NB4 (cell line): ENCODE measurements around the gene NME4.

Experiments used
- MAX ChIP-seq: IDR thresholded peaks from 2 replicates; pipeline ENCODE4 v1.6.1; 2011; ENCODE audit warnings: low read depth, low read length
- MYC ChIP-seq: IDR thresholded peaks from 2 replicates; pipeline ENCODE4 v1.6.1; 2011; ENCODE audit warnings: low read depth, low read length
- POLR2A ChIP-seq: IDR thresholded peaks from 2 replicates; pipeline ENCODE4 v1.6.1; 2011; ENCODE audit warnings: mild to moderate bottlenecking; ENCODE audit not compliant: insufficient read length; ENCODE audit errors: extremely low read depth
- TF ChIP-seq, protein P1 (sequence below): IDR thresholded peaks from one replicate; pipeline ENCODE4 v1.5.1; 2012; ENCODE audit warnings: low read depth, low read length

- TF ChIP-seq POLR2A (no peak), MAX (no peak), MYC (no peak)
- TF ChIP-seq, protein P1, sequence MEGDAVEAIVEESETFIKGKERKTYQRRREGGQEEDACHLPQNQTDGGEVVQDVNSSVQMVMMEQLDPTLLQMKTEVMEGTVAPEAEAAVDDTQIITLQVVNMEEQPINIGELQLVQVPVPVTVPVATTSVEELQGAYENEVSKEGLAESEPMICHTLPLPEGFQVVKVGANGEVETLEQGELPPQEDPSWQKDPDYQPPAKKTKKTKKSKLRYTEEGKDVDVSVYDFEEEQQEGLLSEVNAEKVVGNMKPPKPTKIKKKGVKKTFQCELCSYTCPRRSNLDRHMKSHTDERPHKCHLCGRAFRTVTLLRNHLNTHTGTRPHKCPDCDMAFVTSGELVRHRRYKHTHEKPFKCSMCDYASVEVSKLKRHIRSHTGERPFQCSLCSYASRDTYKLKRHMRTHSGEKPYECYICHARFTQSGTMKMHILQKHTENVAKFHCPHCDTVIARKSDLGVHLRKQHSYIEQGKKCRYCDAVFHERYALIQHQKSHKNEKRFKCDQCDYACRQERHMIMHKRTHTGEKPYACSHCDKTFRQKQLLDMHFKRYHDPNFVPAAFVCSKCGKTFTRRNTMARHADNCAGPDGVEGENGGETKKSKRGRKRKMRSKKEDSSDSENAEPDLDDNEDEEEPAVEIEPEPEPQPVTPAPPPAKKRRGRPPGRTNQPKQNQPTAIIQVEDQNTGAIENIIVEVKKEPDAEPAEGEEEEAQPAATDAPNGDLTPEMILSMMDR = no peak
Observed at GRCh38 chr16:371515-372301, 25.3 kb upstream of the NME4 start.
